ENCODE measurements around the gene TTC23L. TPM values are rescaled to one million over a fixed set of nuclear protein-coding genes. Genes with fewer than 3 reads are reported as not detected.

The TTC23L gene
- total and polyA plus RNA-seq, 2 donors from 2014 or later = 0.39 to 1.7 TPM

DNA sequence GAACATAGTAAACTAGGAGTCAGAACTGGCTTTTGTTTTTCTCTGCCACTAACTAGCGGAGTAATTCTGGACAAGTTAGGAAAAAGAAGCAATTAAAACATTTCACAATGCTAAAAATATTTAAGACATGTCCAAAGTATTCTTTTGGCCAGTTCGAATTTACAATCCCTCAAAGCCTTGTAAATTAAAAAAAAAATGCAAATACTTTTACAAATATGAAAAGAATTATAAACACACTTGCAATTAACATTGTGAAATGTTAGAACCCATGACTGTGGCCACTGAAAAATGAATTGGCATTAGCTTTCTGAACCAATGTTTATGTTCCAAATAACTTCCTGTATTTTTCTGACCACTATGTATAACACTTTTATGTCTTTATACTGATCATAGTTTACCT is 74.1 kb downstream of the TTC23L start:
- H3K27ac ChIP-seq (ENCODE audit: low read depth in 2 of 2, low read length in 2 of 2) = no peak overlapping the region
- FAIRE-seq (no peak), DNase-seq (no peak)
- no peaks in the 10 kb centered on the region for H3K9me3 ChIP-seq (ENCODE audit: control insufficient read depth in 2 of 3, insufficient read depth in 1 of 3, low read length in 3 of 3)
- intact Hi-C loops (cut with DNase I) = no loop called here
- no peak overlapping the region for H3K4me3 ChIP-seq (ENCODE audit: low read length in 3 of 3)
- peaks cover 13% of the 10 kb centered on the region in 3 donors for H3K36me3 ChIP-seq (ENCODE audit: control insufficient read depth in 2 of 3, insufficient read depth in 3 of 3, low read length in 3 of 3)
- TF ChIP-seq, protein P1, sequence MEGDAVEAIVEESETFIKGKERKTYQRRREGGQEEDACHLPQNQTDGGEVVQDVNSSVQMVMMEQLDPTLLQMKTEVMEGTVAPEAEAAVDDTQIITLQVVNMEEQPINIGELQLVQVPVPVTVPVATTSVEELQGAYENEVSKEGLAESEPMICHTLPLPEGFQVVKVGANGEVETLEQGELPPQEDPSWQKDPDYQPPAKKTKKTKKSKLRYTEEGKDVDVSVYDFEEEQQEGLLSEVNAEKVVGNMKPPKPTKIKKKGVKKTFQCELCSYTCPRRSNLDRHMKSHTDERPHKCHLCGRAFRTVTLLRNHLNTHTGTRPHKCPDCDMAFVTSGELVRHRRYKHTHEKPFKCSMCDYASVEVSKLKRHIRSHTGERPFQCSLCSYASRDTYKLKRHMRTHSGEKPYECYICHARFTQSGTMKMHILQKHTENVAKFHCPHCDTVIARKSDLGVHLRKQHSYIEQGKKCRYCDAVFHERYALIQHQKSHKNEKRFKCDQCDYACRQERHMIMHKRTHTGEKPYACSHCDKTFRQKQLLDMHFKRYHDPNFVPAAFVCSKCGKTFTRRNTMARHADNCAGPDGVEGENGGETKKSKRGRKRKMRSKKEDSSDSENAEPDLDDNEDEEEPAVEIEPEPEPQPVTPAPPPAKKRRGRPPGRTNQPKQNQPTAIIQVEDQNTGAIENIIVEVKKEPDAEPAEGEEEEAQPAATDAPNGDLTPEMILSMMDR (IDR thresholded peaks at IDR 0.05; ENCODE audit: borderline replicate concordance, extremely low read depth, insufficient read depth) = no peak
- peaks cover 0 to 18% (median 9%) of the 10 kb centered on the region in 3 donors for H3K4me1 ChIP-seq (ENCODE audit: control insufficient read depth in 2 of 3, insufficient read depth in 2 of 3, low read depth in 1 of 3, low read length in 3 of 3)
- no peaks in the 10 kb centered on the region for H3K27me3 ChIP-seq (ENCODE audit: control insufficient read depth, insufficient read depth, low read length)
- H3K9ac ChIP-seq (ENCODE audit: low read length in 3 of 3) = no peak overlapping the region

DNA sequence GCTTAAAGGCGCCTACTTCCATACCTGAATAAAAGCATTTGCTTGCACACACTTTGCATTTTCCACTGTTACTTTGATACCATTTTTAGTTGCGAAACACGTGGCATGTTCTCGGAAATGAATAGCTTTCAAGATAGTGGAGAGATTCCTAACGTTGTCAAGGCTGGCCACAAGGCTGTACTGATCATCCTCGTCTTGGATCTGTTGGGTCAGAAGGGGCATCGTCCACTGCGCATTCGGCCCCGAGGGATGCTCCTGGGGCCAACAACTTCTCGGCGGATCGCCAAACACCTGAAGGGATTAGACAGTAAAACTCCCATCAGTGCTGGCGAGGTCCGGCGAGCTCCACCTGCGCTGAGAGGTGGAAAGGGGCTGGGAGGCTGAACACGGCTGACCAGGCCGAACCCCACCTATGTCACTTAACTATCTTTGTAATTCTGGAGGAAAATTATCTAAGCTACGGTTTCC is 75.7 kb downstream of the TTC23L start:
- intact Hi-C loops (cut with DNase I) = no loop called here
- Histone ChIP-seq H3K27ac (ENCODE audit: low read depth in 2 of 2, low read length in 2 of 2) (peak overlapping the region; percentile 78 to 83), H3K9me3 (ENCODE audit: control insufficient read depth in 2 of 3, insufficient read depth in 1 of 3, low read length in 3 of 3) (no peaks in the 10 kb centered on the region), H3K36me3 (ENCODE audit: control insufficient read depth in 2 of 3, insufficient read depth in 3 of 3, low read length in 3 of 3) (peaks cover 9 to 18% (median 11%) of the 10 kb centered on the region in 3 donors), H3K9ac (ENCODE audit: low read length in 3 of 3) (peak overlapping the region; percentile 87 to 91 (median 90)), H3K4me3 (ENCODE audit: low read length in 3 of 3) (peak overlapping the region; percentile 96 to 97 (median 96)), H3K27me3 (ENCODE audit: control insufficient read depth, insufficient read depth, low read length) (no peaks in the 10 kb centered on the region), H3K4me1 (ENCODE audit: control insufficient read depth in 2 of 3, insufficient read depth in 2 of 3, low read depth in 1 of 3, low read length in 3 of 3) (peaks cover 0 to 18% (median 9%) of the 10 kb centered on the region in 3 donors)
- FAIRE-seq (no peak), DNase-seq (peak in 3 of 5 donors; percentile 37 to 80 (median 71))
- TF ChIP-seq, protein P1 (IDR thresholded peaks at IDR 0.05; ENCODE audit: borderline replicate concordance, extremely low read depth, insufficient read depth) = no peak

DNA sequence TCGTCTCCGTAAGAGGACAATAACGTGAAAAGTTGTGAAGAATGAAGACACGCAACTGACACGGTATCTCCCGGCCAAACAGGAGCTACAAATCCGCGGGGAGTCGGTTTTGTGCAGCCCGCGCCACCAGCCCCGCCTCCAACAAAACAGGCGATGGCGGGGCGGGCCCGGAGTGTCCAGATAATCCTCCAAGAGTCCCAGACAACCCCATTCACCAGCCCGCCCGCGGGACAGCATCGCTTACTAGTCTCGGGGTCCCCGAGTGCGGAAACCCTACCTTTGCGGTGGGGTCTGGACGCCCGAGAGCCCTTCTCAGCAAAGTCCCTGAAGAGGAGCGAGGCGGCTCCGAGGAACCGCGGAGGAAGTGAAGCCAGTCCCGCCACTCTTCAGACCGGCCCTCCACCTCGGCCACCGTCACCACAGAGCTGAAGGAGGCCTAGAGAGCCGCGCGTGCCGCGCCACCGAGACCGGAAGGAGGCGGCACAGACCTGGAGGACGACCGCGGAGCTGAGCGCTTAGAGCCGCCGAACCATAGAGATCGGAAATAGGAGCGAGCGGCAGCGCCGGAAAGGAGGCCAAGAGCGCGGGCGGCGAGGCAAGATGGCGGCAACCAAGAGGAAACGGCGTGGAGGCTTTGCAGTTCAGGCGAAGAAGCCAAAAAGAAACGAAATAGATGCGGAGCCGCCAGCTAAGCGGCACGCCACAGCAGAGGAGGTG is 76.3 kb downstream of the TTC23L start, which contains the start of the genes BRIX1 and RAD1:
BRIX1 (plus strand) TSS at position 573 of the 717 bp plus-strand sequence; CDS start at position 601, 28 bp downstream.
RAD1 (minus strand) TSS at position 366 of the 717 bp plus-strand sequence. CDS start 612 bp downstream, outside the sequence.
- H3K27me3 ChIP-seq (ENCODE audit: control insufficient read depth, insufficient read depth, low read length) = no peaks in the 10 kb centered on the region
- H3K9ac ChIP-seq (ENCODE audit: low read length in 3 of 3) = peak within 1 kb of the TSS; percentile 90 to 96 (median 96)
- peak; percentile 44 for FAIRE-seq
- intact Hi-C loops (cut with DNase I) = no loop called here
- peaks cover 0 to 18% (median 9%) of the 10 kb centered on the region in 3 donors for H3K4me1 ChIP-seq (ENCODE audit: control insufficient read depth in 2 of 3, insufficient read depth in 2 of 3, low read depth in 1 of 3, low read length in 3 of 3)
- H3K36me3 ChIP-seq (ENCODE audit: control insufficient read depth in 2 of 3, insufficient read depth in 3 of 3, low read length in 3 of 3) = peaks cover 8 to 23% (median 9%) of the 10 kb centered on the region in 3 donors
- H3K4me3 ChIP-seq (ENCODE audit: low read length in 3 of 3) = peak within 1 kb of the TSS; percentile 96 to 97 (median 96)
- H3K27ac ChIP-seq (ENCODE audit: low read depth in 2 of 2, low read length in 2 of 2) = peak within 1 kb of the TSS; percentile 78 to 83
- TF ChIP-seq, protein P1 (IDR thresholded peaks at IDR 0.05; ENCODE audit: borderline replicate concordance, extremely low read depth, insufficient read depth) = peak; percentile 35
- DNase-seq = peak; percentile 96 to 99 (median 98)
- H3K9me3 ChIP-seq (ENCODE audit: control insufficient read depth in 2 of 3, insufficient read depth in 1 of 3, low read length in 3 of 3) = no peaks in the 10 kb centered on the region

All from kidney (tissue), 14 donors.